ENCODE measurements around the gene AGBL4.

The AGBL4 gene

DNA sequence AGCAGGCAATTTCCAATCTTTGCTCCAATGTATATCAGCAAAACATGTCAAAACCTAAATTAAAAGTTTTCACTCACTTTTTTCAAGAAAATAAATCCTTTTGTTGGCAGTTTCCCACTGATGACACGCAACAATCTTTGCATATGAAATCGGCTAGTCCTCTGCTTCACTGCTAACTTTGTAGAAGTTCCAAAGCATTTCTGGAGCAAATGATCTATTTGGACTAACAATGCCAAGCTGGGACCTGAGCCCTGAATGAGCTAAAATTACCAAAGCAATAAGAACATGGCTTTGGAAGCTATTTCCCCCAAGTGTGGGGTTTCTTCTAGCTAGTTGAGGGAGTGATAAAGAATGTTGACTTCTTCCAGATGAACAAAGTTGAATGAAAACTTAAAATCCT lies 1252.2 kb downstream of the AGBL4 start:
- H2AFZ ChIP-seq (ENCODE audit: low read length) = no peak overlapping the region
- TF ChIP-seq EZH2 (IDR thresholded peaks at IDR 0.05; ENCODE audit: borderline replicate concordance, low read length) (no peak), CTCF (IDR thresholded peaks at IDR 0.05; ENCODE audit: low read length) (no peak)
- no peaks in the 10 kb centered on the region for H3K4me1 ChIP-seq (ENCODE audit: insufficient read depth, low read length, severe bottlenecking)
- H3K27ac ChIP-seq (ENCODE audit: low read depth, low read length, poor library complexity, severe bottlenecking) = no peak overlapping the region
- no peaks in the 10 kb centered on the region for H4K20me1 ChIP-seq (ENCODE audit: insufficient read depth, low read length)
- H3K9me3 ChIP-seq (ENCODE audit: low read length) = no peaks in the 10 kb centered on the region
- no peak overlapping the region for H3K4me2 ChIP-seq (ENCODE audit: low read length)
- no peaks in the 10 kb centered on the region for H3K79me2 ChIP-seq (ENCODE audit: insufficient read depth, low read length)
- H3F3A ChIP-seq (ENCODE audit: insufficient read depth, low read length) = no peaks in the 10 kb centered on the region
- H3K9me2 ChIP-seq (ENCODE audit: low read depth, low read length) = no peaks in the 10 kb centered on the region
- no peaks in the 10 kb centered on the region for H3K36me3 ChIP-seq (ENCODE audit: insufficient read depth, low read length)
- no peak overlapping the region for H3K9ac ChIP-seq (ENCODE audit: low read length)
- H3K27me3 ChIP-seq (ENCODE audit: insufficient read depth, low read length) = no peaks in the 10 kb centered on the region; the same call in 1 of the 2 replicates
- H3K4me3 ChIP-seq (ENCODE audit: low read depth, low read length, poor library complexity, severe bottlenecking) = no peak overlapping the region

- no peak overlapping the region for H3K4me3 ChIP-seq (ENCODE audit: low read depth, low read length, poor library complexity, severe bottlenecking)
- no peaks in the 10 kb centered on the region for H3K79me2 ChIP-seq (ENCODE audit: insufficient read depth, low read length)
- H3K9me3 ChIP-seq (ENCODE audit: low read length) = no peaks in the 10 kb centered on the region
- H3K27ac ChIP-seq (ENCODE audit: low read depth, low read length, poor library complexity, severe bottlenecking) = no peak overlapping the region
- H4K20me1 ChIP-seq (ENCODE audit: insufficient read depth, low read length) = no peaks in the 10 kb centered on the region
- H3K27me3 ChIP-seq (ENCODE audit: insufficient read depth, low read length) = no peaks in the 10 kb centered on the region
- no peaks in the 10 kb centered on the region for H3K36me3 ChIP-seq (ENCODE audit: insufficient read depth, low read length)
- H2AFZ ChIP-seq (ENCODE audit: low read length) = no peak overlapping the region
- no peaks in the 10 kb centered on the region for H3F3A ChIP-seq (ENCODE audit: insufficient read depth, low read length)
- TF ChIP-seq EZH2 (IDR thresholded peaks at IDR 0.05; ENCODE audit: borderline replicate concordance, low read length) (no peak), CTCF (IDR thresholded peaks at IDR 0.05; ENCODE audit: low read length) (no peak)
- no peak overlapping the region for H3K9ac ChIP-seq (ENCODE audit: low read length)
- H3K9me2 ChIP-seq (ENCODE audit: low read depth, low read length) = no peaks in the 10 kb centered on the region
- no peak overlapping the region for H3K4me2 ChIP-seq (ENCODE audit: low read length)
- H3K4me1 ChIP-seq (ENCODE audit: insufficient read depth, low read length, severe bottlenecking) = no peaks in the 10 kb centered on the region
Measured at GRCh38 chr1:48767975-48768510, 1255.7 kb downstream of the AGBL4 start.

DNA sequence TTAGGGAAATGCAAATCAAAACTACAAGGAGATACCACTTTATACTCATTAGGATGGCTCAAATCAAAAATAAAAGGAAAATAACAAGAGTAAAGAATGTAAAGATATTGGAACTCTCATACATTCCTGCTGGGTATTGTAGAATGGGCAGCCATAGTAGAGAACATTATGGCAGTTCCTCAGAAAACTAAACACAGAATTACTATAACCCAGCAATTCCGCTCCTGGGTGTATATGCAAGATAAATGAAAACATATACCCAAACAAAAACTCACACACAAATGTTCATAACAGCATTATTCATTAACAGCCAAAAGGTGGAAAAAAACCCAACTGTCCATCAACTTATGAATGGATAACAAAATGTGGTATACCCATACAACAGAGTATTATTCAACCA lies 1258.4 kb downstream of the AGBL4 start:
- no peaks in the 10 kb centered on the region for H3F3A ChIP-seq (ENCODE audit: insufficient read depth, low read length)
- H3K9me3 ChIP-seq (ENCODE audit: low read length) = no peaks in the 10 kb centered on the region
- H3K4me3 ChIP-seq (ENCODE audit: low read depth, low read length, poor library complexity, severe bottlenecking) = no peak overlapping the region
- H3K4me2 ChIP-seq (ENCODE audit: low read length) = no peak overlapping the region
- no peak overlapping the region for H2AFZ ChIP-seq (ENCODE audit: low read length)
- no peaks in the 10 kb centered on the region for H3K9me2 ChIP-seq (ENCODE audit: low read depth, low read length)
- H3K27ac ChIP-seq (ENCODE audit: low read depth, low read length, poor library complexity, severe bottlenecking) = no peak overlapping the region
- H4K20me1 ChIP-seq (ENCODE audit: insufficient read depth, low read length) = no peaks in the 10 kb centered on the region
- no peaks in the 10 kb centered on the region for H3K4me1 ChIP-seq (ENCODE audit: insufficient read depth, low read length, severe bottlenecking)
- no peaks in the 10 kb centered on the region for H3K27me3 ChIP-seq (ENCODE audit: insufficient read depth, low read length)
- no peak overlapping the region for H3K9ac ChIP-seq (ENCODE audit: low read length)
- H3K36me3 ChIP-seq (ENCODE audit: insufficient read depth, low read length) = no peaks in the 10 kb centered on the region
- H3K79me2 ChIP-seq (ENCODE audit: insufficient read depth, low read length) = no peaks in the 10 kb centered on the region
- TF ChIP-seq CTCF (IDR thresholded peaks at IDR 0.05; ENCODE audit: low read length) (no peak), EZH2 (IDR thresholded peaks at IDR 0.05; ENCODE audit: borderline replicate concordance, low read length) (no peak)

Measured in OCI-LY1 (cell line).